GM12801 (cell line): ENCODE results near the gene USPL1.

Experiments used
- CTCF ChIP-seq: IDR thresholded peaks from one replicate; pipeline ENCODE4 v1.5.1; 2011; ENCODE audit warnings: control low read depth; ENCODE audit not compliant: insufficient read length; ENCODE audit errors: extremely low read depth

USPL1 gene

DNA sequence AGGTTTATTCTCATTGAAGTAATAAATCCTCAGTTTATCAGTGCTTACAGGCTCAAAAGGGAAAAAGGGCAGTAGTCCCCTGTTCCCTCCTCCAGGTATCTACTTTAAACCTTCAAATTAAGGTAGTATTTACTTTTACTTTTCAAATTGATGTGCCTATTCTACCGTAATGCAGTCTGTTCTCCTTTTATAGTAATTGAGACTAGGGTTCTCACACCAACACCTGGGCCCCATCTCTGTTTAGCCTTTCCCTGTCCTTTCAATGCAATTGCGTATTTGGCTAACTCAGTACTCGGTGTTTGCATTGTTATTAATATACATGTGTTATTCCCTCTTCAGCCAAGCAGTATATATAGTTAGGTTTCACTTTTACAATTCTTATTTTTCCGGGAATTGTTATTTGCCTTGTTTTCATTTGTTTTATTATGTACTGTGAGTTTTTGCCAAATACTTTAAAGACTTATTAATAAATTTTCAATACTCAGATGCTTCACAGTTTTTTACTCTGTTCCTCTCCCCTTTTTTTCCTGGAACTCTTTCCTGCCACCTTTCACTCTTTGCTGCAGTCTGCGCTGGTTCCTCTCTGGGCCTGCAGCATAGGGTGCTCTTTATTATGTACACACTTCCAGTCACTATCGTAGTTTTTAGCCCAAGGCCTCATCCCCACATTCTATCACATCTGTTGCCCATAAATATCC is 30.3 kb downstream of the USPL1 start:
- TF ChIP-seq CTCF: no peak

- no peak for TF ChIP-seq CTCF
Measured at GRCh38 chr13:30648522-30649012, 30.8 kb downstream of the USPL1 start.

- TF ChIP-seq CTCF: no peak
Measured at GRCh38 chr13:30652746-30653386, 35.1 kb downstream of the USPL1 start.

DNA sequence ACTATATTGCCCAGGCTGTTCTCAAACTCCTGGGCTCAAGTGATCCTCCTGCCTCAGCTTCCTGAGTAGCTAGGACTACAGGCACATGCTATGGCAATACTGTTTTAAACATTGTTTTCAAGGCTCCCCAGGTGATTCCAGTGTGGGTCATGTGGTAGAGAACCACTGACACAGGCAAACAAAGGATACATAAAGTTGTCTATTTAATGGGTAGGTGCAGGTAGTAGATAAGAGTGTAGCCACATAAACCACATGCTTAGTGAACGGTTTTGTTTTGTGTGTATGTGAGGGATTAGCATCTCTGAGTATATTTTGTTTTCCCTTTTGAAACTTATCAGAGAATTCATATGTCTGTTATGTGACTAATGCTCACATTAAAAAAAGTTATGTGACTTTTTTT is 36.7 kb downstream of the USPL1 start:
- no peak for TF ChIP-seq CTCF

GRCh38 chr13:30656178-30656577 is 38.5 kb downstream of the USPL1 start:
- TF ChIP-seq CTCF: no peak

GRCh38 chr13:30659980-30660379 is 42.3 kb downstream of the USPL1 start:
- no peak for TF ChIP-seq CTCF

GRCh38 chr13:30660796-30661195 is 43.1 kb downstream of the USPL1 start:
- TF ChIP-seq CTCF: no peak
